Measurements from ENCODE around the gene DLST.

The DLST gene

DNA sequence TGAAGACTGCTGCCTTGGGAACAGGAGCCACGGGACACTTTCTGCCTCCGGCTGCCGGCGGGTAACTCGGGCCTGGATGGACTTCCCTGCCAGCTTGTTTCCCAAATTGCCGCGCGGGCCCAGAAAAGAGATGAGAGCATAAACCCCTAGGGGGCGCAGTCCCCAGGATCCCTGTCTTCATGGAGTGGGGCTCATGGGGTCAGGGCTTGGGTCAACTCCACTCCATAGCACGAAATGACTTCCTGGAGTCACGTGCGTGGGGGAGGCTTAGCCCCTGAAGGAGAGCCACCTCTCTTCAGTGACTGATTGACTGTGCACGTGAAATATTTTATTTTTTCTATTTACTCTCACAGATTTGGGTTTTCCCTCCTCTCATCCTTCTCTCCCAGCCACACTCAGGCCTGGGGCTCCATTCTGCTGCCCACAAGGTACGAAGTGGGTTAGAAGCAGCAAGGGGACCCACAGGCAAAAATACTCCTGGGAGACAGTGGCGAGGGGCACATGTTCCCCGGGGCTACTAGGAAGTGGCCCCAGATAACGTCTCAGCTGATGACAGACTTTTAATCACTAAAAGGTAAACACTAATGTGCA is 63.6 kb downstream of the DLST start:
- peak; percentile 67 for DNase-seq
- TF ChIP-seq, protein P1, sequence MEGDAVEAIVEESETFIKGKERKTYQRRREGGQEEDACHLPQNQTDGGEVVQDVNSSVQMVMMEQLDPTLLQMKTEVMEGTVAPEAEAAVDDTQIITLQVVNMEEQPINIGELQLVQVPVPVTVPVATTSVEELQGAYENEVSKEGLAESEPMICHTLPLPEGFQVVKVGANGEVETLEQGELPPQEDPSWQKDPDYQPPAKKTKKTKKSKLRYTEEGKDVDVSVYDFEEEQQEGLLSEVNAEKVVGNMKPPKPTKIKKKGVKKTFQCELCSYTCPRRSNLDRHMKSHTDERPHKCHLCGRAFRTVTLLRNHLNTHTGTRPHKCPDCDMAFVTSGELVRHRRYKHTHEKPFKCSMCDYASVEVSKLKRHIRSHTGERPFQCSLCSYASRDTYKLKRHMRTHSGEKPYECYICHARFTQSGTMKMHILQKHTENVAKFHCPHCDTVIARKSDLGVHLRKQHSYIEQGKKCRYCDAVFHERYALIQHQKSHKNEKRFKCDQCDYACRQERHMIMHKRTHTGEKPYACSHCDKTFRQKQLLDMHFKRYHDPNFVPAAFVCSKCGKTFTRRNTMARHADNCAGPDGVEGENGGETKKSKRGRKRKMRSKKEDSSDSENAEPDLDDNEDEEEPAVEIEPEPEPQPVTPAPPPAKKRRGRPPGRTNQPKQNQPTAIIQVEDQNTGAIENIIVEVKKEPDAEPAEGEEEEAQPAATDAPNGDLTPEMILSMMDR (IDR thresholded peaks at IDR 0.05; ENCODE audit: low read depth, low read length): peak; percentile 76
- no peaks in the 10 kb centered on the region for H3K27me3 ChIP-seq
- no peaks in the 10 kb centered on the region for H3K9me3 ChIP-seq
- H3K4me3 ChIP-seq (ENCODE audit: low read depth, low read length): no peak overlapping the region
- H3K36me3 ChIP-seq: no peaks in the 10 kb centered on the region
- peaks cover 4% of the 10 kb centered on the region for H3K4me1 ChIP-seq

DNA sequence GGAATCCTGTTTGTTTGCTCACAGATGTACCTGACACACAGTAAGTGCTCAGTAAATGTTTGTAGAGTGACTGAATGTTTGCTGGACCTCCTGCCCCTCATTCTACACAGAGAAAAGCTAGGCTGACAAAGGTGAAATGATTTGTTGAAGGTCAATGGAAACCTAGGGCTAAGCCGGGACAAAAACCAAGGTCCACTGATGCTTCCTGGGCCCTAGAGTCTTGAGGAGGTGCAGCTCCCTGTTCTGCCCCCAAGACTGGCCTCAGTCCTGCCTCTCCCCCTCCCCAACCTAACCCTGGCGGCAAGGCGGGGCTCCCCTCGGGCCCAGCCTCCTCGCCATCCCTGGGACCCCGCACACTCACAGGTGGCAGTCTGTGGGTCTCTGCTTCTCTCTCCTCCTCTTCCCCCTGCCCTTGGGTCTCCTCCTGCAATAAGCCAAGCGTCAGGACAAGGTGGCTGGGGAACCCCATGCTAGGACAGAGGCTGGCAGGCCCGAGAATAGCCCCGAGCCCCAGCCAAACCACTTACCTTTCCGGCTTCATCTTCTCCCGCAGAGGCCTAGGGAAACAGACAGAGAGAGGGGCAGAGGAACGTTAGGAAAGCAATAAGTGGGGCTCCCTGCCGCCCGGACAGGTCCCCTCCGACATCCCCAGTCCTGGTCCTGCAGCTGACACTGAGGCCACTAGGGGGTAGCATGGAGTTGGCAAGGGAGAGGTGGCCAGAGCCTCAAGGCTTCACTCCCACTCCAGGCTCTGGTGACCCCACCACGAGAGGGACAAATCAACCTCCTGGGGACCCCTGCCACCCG is 64.3 kb downstream of the DLST start:
- DNase-seq: peak; percentile 89
- peaks cover 4% of the 10 kb centered on the region for H3K4me1 ChIP-seq
- no peaks in the 10 kb centered on the region for H3K27me3 ChIP-seq
- H3K4me3 ChIP-seq (ENCODE audit: low read depth, low read length): peak overlapping the region; percentile 40
- TF ChIP-seq, protein P1 (IDR thresholded peaks at IDR 0.05; ENCODE audit: low read depth, low read length): peak; percentile 97
- H3K36me3 ChIP-seq: no peaks in the 10 kb centered on the region
- no peaks in the 10 kb centered on the region for H3K9me3 ChIP-seq

DNA sequence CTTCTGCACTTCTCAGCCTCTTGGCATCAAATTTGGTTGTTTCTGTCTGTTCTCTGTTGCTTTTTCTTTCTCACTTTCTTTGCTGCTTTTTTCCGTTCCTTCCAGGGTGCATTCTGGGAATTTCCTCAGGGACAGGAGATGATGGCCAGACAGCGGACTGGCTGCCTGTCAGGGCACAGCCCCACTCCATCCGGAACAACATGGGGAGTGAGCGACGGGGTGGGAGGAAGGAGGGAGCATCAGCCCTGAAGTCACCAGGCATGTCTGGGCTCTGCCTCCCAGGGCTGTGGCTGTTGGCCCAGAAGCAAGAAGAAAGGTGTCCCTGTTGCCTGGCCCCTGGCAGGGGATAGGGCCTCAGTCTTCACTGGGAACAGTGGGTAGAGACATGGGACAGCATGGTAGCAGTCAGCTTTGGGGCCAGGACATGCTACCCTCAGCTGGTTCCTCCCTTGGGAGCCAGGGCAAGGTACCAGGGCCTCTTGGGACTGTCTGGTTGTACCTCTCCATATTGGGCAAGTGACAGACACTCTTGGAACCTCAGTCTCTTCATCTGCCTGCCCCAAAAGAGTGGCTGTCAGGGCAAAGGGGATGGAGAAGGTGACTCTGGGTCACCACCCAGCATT is 65.1 kb downstream of the DLST start:
- Histone ChIP-seq H3K4me3 (ENCODE audit: low read depth, low read length) (peak overlapping the region; percentile 40), H3K4me1 (peaks cover 4% of the 10 kb centered on the region), H3K9me3 (no peaks in the 10 kb centered on the region), H3K27me3 (no peaks in the 10 kb centered on the region), H3K36me3 (no peaks in the 10 kb centered on the region)
- DNase-seq: peak; percentile 56
- TF ChIP-seq, protein P1 (IDR thresholded peaks at IDR 0.05; ENCODE audit: low read depth, low read length): no peak

DNA sequence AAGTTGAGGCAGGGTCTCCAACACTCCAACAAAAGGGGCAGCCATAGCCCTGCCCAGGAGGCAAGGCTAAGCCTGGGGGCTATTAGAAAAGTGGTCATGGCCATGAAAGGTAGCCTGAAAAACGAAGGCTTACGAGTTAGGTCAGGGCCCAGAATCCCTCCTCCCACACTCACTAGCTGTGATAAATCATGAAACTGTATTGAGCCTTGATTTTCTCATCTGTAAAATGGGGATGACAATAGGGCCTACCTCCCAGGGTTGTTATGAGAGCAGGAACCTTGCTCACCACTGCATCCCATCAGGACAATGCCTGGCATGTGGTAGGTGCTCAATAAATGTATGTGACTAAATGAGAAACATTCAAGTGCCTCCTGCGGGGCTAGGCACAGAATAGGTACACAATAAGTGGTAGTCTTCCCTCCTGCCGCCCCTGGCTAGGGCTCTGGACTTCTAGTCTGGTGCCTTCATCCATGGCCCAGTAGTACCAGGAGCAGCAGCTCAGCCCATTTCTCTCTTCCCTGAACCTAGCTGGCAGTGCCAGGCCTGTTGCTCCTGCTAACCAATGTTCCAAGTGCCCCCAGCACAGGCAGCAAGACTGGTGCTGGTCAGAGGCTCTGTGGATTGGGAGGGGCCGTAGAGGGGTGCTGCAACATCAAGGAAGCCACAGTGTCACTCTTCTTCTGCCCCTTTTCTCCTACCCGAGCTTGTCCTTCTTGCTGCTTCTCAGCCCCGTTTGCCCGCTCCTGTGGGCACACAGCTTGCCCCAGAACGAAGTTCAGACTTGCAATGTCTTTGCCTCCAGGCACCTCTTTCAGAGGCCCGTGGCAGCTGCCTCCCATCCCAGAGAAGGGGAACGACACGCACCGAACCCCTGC is 65.9 kb downstream of the DLST start:
- Histone ChIP-seq H3K4me1 (peaks cover 4% of the 10 kb centered on the region), H3K9me3 (no peaks in the 10 kb centered on the region), H3K36me3 (no peaks in the 10 kb centered on the region), H3K27me3 (no peaks in the 10 kb centered on the region), H3K4me3 (ENCODE audit: low read depth, low read length) (no peak overlapping the region)
- no peak for DNase-seq
- TF ChIP-seq, protein P1 (IDR thresholded peaks at IDR 0.05; ENCODE audit: low read depth, low read length): no peak

DNA sequence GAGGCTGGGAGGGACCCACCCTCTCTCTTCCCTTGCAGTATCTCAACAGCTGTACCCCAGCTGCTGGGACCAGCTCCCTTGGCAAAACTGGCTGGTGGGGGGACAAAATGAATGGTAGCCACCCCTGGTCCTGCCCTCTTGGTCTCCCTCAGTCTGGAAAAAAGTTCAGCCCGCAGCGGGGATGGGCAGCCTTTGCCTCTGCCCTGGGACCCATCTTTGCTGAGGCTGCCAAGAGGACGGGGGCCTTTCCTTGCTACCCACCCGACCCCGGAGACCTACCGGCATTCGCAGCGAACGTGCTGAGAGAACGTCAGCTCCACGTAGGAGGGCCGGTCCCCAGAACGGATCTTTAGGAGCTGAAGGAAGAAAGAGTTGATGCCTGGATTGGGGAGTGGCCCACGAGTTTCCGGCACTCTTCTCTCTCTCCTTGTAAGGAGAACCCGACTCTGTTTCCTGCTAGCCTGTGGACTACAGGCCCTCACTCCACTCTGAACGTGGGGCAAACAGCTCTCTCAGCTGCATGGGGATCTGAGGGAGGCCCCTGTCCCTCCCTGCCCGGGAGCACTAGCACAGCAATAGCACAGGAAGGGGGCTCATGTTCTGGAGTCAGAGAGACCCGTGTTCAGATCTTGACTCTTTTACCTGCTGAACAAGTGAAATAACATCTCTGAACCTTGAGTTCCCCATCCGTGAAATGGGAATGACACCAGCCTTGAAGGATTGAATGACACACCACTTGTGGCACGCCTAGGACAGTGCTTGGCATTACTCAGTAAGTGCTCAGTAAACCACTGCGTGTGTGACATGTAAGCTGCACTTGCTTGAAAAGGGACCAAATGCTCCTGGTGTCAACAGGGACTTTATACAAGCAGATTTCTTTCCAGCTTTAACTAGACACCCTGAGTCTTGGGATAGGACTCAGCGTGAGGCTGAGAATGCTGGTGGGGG is 66.8 kb downstream of the DLST start:
- H3K4me3 ChIP-seq (ENCODE audit: low read depth, low read length): no peak overlapping the region
- no peaks in the 10 kb centered on the region for H3K36me3 ChIP-seq
- no peaks in the 10 kb centered on the region for H3K9me3 ChIP-seq
- no peak for DNase-seq
- peaks cover 4% of the 10 kb centered on the region for H3K4me1 ChIP-seq
- TF ChIP-seq, protein P1 (IDR thresholded peaks at IDR 0.05; ENCODE audit: low read depth, low read length): no peak
- H3K27me3 ChIP-seq: no peaks in the 10 kb centered on the region
